Neural crest cell (in vitro differentiated cells): ENCODE measurements around the gene HSPA12B. TPM values are rescaled to one million over a fixed set of nuclear protein-coding genes. Genes with fewer than 3 reads are reported as not detected.

Source experiments
- DNase-seq: peaks from one replicate; pipeline ENCODE4 v3.0.0; 2021; ENCODE audit warnings: low read depth, mixed read lengths, low spot score
- H3K27ac Mint-ChIP-seq: one replicate; pipeline ENCODE4 v1.8.0; 2021; ENCODE audit warnings: mild to moderate bottlenecking, mixed read lengths; ENCODE audit not compliant: unreplicated experiment
- H3K27me3 Mint-ChIP-seq: 2 replicates; pipeline ENCODE4 v1.8.0; 2021; ENCODE audit warnings: low read depth, mild to moderate bottlenecking, mixed read lengths
- H3K36me3 Mint-ChIP-seq: 2 replicates; pipeline ENCODE4 v1.8.0; 2021; ENCODE audit warnings: low read depth, mild to moderate bottlenecking, mixed read lengths
- H3K4me1 Mint-ChIP-seq: 2 replicates; pipeline ENCODE4 v1.8.0; 2021; ENCODE audit warnings: mixed read lengths
- H3K4me3 Mint-ChIP-seq: one replicate; pipeline ENCODE4 v1.8.0; 2021; ENCODE audit warnings: mild to moderate bottlenecking, mixed read lengths
- H3K9me3 Mint-ChIP-seq: 2 replicates; pipeline ENCODE4 v1.8.0; 2021; ENCODE audit warnings: mixed read lengths
- total RNA-seq: library from RNA; stranded (reverse); gene quantifications from 2 replicates; pipeline ENCODE4 v1.2.1, GENCODE V29; 2021
- TF ChIP-seq, protein P1 (sequence below): fragments of 200-600 bp; sonication (generic); conservative IDR thresholded peaks from 2 replicates; pipeline ENCODE4 v1.5.0; 2021; ENCODE audit warnings: antibody characterized with exemption, mild to moderate bottlenecking

HSPA12B gene
- total RNA-seq, 1 donor from 2014 or later, result 1.1 TPM

- H3K27ac Mint-ChIP-seq, result peak overlapping the region; percentile 96
- H3K4me1 Mint-ChIP-seq, result peaks cover 49% of the 10 kb centered on the region
- no peak for DNase-seq
- H3K4me3 Mint-ChIP-seq, result peak overlapping the region; percentile 88
- no peaks in the 10 kb centered on the region for H3K36me3 Mint-ChIP-seq
- TF ChIP-seq, protein P1, sequence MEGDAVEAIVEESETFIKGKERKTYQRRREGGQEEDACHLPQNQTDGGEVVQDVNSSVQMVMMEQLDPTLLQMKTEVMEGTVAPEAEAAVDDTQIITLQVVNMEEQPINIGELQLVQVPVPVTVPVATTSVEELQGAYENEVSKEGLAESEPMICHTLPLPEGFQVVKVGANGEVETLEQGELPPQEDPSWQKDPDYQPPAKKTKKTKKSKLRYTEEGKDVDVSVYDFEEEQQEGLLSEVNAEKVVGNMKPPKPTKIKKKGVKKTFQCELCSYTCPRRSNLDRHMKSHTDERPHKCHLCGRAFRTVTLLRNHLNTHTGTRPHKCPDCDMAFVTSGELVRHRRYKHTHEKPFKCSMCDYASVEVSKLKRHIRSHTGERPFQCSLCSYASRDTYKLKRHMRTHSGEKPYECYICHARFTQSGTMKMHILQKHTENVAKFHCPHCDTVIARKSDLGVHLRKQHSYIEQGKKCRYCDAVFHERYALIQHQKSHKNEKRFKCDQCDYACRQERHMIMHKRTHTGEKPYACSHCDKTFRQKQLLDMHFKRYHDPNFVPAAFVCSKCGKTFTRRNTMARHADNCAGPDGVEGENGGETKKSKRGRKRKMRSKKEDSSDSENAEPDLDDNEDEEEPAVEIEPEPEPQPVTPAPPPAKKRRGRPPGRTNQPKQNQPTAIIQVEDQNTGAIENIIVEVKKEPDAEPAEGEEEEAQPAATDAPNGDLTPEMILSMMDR, result no peak
- no peaks in the 10 kb centered on the region for H3K27me3 Mint-ChIP-seq
- H3K9me3 Mint-ChIP-seq, result no peaks in the 10 kb centered on the region
Observed at GRCh38 chr20:3765171-3765882, 32.8 kb downstream of the HSPA12B start.

DNA sequence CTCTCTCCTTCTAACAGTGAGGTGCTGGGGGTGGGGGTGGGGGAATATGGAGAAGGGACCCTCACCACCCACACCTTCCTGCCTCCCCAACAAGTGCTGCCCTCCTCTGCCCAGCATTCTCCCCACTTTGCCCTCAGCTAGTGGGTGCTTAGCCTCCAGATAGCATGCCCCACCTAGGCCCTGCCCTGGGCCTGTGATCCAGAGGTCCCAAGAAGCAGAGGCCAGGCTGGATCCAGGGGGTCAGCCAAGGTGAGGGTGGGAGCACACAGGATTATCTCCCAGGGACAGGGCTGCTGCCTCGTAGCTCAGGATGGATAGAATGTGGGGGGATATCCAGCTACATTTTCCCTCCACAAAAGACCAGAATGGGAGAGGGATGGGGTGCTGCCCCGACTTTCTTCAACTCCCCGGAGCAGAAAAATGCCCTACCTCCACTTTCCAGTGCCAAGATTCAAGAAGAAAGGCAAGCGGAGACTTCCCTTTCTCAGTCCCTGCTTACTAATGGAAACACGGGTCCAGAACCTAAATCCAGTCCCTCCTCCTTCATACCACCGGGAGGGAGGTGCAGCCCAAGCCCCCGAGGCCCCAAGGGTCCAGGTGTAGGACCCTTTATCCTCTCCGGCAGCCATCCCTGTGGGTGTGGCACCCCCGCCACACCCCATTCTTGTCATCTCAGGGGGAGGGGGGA lies 34.1 kb downstream of the HSPA12B start:
- peak overlapping the region; percentile 27 for H3K27ac Mint-ChIP-seq
- DNase-seq, result no peak
- TF ChIP-seq, protein P1, result no peak

GRCh38 chr20:3767110-3767426 lies 34.6 kb downstream of the HSPA12B start:
- no peak overlapping the region for H3K27ac Mint-ChIP-seq
- H3K27me3 Mint-ChIP-seq, result no peaks in the 10 kb centered on the region
- TF ChIP-seq, protein P1, result no peak
- no peak for DNase-seq
- peaks cover 36% of the 10 kb centered on the region for H3K4me1 Mint-ChIP-seq
- H3K4me3 Mint-ChIP-seq, result peak overlapping the region; percentile 88
- no peaks in the 10 kb centered on the region for H3K36me3 Mint-ChIP-seq
- H3K9me3 Mint-ChIP-seq, result no peaks in the 10 kb centered on the region

More for the DNA sequence above, 34.1 kb downstream of the HSPA12B start:
- peaks cover 39% of the 10 kb centered on the region for H3K4me1 Mint-ChIP-seq
- H3K4me3 Mint-ChIP-seq, result peak overlapping the region; percentile 88
- no peaks in the 10 kb centered on the region for H3K9me3 Mint-ChIP-seq
- H3K27me3 Mint-ChIP-seq, result no peaks in the 10 kb centered on the region
- H3K36me3 Mint-ChIP-seq, result no peaks in the 10 kb centered on the region

GRCh38 chr20:3767427-3768341 lies 35.2 kb downstream of the HSPA12B start, which contains the start of gene ADISSP:
TSS of gene ADISSP (minus strand) at chr20:3767753. CDS start at chr20:3760100, 7,653 bp downstream.
- Mint-ChIP-seq H3K4me3 (peak within 1 kb of the TSS; percentile 95), H3K9me3 (no peaks in the 10 kb centered on the region), H3K27me3 (peaks cover 5% of the 10 kb centered on the region), H3K4me1 (peaks cover 36% of the 10 kb centered on the region), H3K27ac (peak within 1 kb of the TSS; percentile 99), H3K36me3 (no peaks in the 10 kb centered on the region)
- DNase-seq, result peak; percentile 92
- TF ChIP-seq, protein P1, result no peak
